GM12801 (cell line): ENCODE data around the gene PAX2.

Experiments used
- TF ChIP-seq, protein P1 (sequence below): IDR thresholded peaks from one replicate; pipeline ENCODE4 v1.5.1; 2011; ENCODE audit warnings: control low read depth; ENCODE audit not compliant: insufficient read length; ENCODE audit errors: extremely low read depth

PAX2 gene

DNA sequence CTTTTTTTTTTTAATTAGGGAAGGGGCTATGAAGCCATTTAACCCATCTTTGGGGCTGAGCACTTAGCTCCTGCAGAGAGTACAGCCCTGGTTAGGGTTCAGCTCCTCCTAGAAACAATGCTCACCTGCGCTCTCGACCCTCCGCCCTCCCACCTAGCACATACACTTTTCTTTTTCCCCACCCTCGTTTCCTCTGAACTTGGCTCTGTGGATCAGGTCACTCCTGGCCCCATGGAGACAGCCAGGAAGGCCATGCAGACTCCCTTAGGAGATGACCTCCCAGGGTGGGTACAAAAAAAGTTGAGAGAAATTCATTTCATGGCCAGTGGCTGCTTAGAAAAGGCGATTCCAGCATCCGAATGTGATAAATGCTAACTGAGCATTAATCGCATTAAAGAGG, 15.8 kb downstream of the PAX2 start:
- TF ChIP-seq, protein P1, sequence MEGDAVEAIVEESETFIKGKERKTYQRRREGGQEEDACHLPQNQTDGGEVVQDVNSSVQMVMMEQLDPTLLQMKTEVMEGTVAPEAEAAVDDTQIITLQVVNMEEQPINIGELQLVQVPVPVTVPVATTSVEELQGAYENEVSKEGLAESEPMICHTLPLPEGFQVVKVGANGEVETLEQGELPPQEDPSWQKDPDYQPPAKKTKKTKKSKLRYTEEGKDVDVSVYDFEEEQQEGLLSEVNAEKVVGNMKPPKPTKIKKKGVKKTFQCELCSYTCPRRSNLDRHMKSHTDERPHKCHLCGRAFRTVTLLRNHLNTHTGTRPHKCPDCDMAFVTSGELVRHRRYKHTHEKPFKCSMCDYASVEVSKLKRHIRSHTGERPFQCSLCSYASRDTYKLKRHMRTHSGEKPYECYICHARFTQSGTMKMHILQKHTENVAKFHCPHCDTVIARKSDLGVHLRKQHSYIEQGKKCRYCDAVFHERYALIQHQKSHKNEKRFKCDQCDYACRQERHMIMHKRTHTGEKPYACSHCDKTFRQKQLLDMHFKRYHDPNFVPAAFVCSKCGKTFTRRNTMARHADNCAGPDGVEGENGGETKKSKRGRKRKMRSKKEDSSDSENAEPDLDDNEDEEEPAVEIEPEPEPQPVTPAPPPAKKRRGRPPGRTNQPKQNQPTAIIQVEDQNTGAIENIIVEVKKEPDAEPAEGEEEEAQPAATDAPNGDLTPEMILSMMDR = no peak

- TF ChIP-seq, protein P1 = no peak
Measured at GRCh38 chr10:100763043-100763747, 17.8 kb downstream of the PAX2 start.

DNA sequence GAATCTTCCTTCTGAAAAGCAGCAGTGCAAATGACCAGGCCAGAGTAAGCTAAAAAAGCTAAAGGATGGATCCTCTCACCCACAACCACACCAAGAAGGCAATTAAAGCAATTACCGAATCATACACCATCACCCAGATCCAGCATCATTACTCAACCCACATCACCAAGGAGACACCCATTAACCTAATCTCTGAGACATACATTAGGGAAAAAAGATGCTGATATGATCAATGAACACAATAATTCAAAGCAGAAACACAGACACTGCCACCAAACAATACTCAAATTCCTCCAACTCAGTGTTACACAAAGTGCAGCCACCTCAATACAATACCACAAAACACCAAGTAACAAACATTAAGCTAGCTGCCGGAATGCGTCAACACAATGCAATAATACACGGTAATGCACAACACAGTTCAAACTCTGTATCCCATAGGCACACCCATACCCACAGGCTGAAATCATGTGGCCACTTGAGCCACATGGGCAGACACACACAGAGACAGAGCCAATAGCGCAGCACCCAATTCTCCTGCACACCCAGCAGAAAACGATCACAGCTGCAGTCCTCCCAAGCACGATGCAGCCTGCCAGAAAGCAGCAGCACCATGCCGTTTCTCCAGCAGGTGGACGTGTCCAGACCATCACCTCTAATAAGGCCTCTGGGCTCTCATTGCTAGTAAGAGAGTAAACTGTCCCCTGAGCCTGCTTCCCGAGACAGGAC, 21.5 kb downstream of the PAX2 start:
- TF ChIP-seq, protein P1 = no peak

DNA sequence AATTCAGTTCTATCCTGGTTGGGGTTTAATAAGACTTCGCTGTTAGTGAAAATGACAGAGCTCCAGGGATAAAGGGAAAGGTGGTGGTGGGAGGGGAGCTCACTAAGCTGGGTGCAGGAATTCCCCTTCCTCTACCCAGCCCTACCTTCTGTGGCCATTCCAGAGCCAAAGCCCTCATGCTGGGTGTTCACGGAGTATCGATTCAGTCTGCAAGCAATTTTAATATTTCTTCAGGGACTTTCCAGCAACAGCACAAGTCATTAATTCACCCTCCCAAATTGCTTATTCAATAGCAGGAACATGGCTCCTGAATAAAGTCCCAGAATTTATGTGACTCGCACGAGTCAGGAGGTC, 22.0 kb downstream of the PAX2 start:
- TF ChIP-seq, protein P1 = no peak

- TF ChIP-seq, protein P1 = no peak
Measured at GRCh38 chr10:100769481-100769880, 24.1 kb downstream of the PAX2 start.

- TF ChIP-seq, protein P1 = no peak
Measured at GRCh38 chr10:100773646-100774045, 28.3 kb downstream of the PAX2 start.

- TF ChIP-seq, protein P1 = no peak
Measured at GRCh38 chr10:100774223-100774622, 28.8 kb downstream of the PAX2 start.
